Stromal cell of bone marrow (primary cell): ENCODE results near the gene BMPR1A.

Source experiments
- DNase-seq: peaks from one replicate; pipeline ENCODE4 v3.0.0-alpha.2; 2012; ENCODE audit warnings: low read depth

Gene BMPR1A

DNA sequence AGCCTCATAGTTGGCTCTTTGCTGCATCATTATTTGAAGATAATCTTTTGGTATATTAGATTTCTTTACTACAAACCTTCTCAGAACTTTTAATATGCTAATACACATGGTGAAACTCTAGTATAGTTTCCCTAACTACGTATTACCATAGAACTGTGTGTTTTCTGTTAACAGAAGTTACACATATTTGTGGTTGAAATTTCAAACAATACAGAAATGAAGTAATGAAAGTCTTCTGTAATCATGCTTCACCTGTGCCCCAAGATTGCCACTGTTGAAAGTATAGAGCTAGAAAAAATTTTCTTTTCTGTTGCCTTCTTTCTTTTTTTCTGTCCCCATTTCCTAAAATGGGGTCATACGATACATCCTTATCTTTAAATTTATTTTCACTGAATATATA lies 9.1 kb downstream of the BMPR1A start:
- DNase-seq = no peak

DNA sequence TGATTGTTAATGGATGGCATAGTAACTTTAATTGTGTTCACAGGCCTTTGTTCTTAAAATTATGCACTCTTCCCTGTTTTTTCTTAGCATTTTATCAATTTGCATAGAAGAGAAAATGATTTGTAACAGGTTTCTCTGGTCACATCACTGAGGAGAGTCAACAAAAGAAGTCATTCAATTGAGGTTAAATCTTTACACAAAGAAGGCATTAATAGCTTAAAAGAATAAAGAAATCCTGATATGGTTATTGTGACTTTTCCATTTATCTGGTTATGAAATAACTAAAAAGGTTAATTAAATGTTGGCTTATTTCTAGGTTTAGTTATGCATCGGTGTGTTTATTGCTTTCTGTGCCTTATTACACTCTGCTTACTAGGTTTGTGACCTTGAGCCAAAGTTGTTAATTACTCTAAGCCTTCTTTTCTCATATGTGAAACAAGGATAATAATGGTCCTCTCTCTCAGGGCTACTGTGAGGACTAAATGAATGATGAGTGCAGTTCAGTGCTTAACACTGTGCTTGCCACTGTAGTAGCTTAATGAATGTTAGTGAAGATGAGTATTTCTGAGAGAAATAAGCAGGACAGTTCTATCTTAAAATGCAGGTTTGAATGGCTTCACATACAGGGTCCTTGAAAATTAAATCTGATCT lies 12.1 kb downstream of the BMPR1A start:
- DNase-seq = no peak

DNA sequence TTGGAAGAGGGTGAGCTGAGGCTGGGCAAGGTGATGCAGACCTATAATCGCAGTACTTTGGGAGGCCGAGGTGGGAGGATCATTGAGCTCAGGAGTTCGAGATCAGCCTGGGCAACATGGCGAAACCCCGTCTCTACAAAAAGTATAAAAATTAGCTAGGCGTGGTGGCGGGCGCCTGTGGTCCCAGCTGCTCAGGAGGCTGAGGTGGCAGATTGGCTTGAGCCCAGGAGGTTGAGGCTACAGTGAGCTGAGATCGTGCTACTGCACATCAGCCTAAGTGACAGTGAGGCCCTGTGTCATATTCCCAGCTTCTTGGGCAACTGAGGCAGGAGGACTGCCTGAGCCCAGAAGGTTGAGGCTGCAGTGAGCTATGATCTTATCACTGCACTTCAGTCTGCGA lies 13.6 kb downstream of the BMPR1A start:
- no peak for DNase-seq

DNA sequence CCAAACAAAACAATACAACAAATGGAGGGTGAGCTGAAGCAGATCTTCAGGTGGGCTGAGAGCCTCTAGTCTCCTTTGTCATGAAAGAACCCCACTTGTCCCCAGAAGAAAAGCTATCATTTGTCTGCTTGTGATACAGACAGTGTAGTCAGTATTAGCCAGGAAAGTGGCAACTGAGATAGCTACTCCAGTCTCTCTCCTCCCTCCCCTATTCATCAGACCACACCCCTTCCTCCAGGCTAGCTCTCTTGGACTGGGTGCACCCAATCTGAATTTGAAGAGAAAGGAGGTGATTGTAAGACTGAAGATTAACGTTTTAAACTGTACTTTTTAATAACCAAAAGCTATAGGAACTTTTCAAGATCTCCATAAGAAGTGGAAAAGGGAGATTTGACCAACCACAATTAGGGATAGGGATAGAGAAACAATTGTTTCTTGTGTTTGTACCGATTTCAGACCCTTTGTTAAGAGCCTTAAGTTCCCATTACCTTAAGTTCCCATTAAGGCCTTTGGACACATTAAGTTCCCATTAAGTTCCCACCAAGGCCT lies 14.1 kb downstream of the BMPR1A start:
- DNase-seq = no peak

DNA sequence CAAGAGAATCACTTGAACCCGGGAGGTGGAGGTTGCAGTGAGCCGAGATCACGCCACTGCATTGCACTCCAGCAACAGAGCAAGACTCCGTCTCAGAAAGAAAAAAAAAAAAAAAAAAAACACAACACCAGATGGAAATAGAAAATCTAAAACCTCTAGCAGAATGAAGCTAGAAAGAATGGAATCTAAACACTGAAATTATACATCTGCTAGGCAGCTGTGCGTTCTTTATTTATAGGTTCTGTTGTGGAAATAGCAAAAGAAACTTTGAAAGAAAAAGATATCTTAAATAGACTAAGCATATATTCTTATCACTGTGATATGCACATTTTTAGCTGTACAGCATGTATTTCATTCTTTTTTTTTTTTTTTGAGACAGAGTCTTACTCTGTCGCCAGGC lies 17.1 kb downstream of the BMPR1A start:
- DNase-seq = no peak

DNA sequence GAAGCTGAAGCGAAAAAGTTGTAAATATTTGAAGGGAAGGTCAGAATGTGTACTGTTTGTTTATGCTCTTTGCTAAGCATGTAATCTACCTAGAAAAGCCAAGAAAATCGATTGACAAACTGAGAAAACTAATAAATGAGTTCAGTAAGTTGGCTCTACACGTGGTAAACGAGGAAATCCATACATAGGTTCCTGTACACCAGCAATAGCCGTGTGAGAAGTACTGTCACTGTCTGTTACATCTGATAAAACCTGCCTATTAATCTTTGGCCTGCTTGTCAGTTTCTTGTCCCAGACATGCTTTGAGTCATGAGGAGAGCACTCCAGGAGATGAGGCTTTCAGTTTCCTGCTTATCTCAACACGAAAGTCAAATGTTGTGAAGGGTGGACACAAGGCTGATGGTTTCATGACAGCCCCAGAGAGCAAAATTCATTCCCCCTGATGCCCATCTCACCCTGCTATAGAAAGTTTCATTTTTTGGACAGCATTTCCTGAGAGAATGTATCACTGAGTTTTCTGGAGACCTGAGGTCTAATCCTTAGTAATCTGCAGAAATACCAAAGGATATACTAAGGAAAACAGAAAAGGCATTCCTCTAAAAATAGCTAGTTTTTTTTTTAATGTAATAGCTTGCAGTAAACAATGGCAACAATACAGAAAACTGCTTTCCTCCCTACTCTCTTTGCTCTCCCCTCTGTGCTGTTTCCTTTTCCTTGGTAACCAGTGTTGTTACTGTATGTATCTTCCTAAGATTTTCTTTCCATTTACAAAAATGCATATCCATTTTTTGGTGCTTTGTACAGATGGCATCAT lies 18.8 kb downstream of the BMPR1A start:
- DNase-seq = no peak

DNA sequence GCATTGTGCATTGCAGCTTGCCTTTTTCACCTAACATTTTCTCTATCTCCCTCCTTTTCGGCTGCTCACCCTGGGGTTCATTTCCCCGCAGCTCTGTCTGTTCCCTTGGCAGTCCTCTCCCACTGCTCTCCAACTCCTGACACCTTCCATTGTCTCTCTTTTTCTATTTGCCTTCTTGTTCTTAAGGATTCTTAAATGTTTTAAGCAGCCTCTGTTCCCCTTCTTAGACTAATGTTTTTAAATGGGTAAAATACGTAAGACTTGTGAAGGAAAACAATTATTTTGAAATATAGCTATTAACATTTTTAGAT lies 19.4 kb downstream of the BMPR1A start:
- no peak for DNase-seq

DNA sequence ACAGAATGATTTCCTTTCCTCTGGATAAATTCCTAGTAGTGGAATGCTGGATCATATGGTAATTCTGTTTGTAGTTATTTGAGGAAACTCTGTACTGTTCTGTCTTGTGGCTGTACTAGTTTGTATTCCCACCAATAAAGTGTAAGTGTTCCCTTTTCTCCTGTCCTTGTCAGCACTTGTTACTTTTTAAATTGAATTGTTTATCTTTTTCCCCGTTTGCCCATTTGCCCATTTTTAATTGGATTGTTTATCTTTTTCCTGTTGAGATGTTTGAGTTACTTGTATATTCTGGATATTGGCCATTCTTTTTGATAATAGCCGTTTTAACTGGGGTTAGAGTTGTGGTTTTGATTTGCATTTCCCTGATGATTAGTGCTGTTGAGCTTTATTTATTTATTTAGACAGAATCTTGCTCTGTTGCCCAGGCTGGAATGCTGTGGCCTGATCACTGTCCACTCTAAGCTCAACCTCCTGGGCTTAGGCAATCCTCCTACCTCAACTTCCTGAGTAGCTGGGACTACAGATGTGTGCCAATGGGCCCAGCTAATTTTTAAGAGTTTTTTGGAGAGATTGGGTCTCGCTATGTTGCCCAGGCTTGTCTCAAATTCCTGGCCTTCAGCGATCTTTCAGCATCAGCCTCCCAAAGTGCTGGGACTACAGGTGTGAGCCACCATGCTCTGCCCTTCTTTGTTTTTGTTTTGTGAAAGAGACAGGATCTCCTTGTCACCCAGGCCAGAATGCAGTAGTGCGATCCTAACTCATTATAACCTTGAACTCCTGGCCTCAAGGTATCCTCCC lies 23.0 kb downstream of the BMPR1A start:
- DNase-seq = no peak

DNA sequence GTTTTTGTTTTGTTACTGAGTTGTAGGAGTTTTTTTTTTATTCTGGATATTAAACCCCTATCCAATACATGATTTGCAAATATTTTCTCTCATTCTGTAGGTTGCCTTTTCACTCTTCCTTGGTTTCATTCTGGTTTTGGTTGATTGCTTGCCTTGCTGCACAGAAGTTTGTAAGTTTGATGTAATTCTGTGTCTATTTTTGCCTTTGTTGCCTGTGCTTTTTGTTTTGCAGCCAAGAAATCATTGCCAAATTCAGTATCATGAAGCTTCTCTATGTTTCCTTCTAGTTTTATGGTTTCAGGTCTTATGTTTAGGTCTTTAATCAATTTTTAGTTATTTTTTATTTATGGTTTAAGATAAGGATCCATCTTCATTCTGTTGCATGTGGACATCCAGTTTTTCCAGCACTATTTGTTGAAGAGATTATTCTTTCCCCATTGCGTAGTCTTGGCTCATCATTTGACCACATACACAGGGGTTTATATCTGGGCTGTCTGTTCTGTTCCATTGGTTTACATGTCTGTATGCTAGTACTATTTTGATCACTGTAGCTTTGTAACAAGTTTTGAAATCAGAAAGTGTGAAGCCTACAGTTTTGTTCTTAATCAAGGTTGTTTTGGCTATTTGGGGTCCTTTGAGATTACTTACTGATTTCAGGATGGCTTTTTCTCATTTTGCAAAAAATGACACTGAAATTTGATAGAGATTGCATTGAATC lies 26.4 kb downstream of the BMPR1A start:
- no peak for DNase-seq

DNA sequence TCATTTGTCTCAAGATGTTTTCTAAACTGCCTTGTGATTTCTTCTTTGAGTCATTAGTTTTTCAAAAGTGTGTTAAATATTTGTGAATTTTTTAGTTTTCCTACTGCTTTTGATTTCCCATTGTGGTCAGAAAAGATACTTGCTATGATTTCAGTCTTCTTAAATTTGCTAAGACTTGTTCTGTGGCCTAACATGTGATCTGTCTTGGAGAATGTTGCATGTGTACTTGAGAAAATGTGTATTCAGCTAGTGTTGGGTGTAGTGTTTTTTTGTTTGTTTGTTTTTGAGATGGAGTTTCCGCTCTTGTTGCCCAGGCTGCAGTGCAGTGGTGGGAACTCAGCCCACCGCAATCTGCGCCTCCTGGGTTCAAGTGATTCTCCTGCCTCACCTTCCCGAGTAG lies 28.6 kb downstream of the BMPR1A start:
- no peak for DNase-seq

DNA sequence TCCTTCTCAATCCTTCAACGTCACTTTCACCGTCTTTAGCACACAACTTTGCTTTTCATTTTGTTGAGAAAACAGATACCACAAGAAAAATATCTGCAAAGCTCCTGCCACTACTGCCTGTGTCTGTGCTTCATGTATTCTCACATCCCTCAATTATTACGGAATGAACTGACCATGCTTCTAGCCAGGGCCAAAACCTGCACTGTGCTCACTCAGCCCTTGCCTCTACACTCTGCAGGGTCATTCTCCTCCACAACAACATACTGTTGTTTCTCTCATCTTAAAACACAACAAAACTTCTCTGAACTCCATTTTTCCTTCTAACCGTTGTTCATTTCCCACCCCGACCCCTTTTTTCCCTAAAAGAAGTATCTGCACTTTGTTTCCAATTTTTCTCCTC lies 29.5 kb downstream of the BMPR1A start:
- no peak for DNase-seq

DNA sequence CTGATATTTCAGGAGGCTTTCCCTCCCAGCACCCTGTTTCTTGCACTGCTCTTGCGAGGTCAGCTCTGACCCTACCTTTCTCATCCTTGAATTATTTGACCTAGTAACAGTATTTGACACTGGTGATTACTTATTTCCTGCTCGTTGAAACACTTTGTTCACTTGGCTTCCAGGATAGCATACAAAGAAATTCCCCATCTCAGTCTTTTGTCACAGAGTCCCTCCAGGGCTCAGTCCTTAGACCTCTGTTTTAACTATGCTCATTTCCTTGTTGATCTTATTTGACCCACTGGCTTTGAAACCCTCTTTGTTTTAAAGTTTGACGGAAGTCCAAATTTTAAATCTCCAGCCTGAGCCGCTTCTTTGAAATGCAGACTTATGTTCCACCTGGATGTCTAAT lies 29.9 kb downstream of the BMPR1A start:
- DNase-seq = no peak

DNA sequence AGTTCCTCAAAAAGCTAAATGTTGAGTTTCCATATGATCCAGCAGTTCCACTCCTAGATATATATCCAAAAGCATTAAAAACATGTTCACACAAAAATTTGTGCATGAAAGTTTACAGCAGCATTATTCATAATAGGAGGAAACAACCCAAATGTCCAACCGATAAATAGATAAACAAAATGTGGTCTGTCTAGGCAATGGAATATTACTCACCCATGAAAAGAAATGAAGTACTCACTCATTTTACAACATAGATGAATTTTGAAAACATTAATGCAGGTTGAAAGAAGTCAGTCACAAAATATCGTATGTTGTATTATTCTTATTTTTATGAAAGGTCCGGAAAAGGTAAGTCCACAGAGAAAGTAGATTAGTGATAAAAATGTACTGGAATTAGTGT lies 34.0 kb downstream of the BMPR1A start:
- DNase-seq = no peak

DNA sequence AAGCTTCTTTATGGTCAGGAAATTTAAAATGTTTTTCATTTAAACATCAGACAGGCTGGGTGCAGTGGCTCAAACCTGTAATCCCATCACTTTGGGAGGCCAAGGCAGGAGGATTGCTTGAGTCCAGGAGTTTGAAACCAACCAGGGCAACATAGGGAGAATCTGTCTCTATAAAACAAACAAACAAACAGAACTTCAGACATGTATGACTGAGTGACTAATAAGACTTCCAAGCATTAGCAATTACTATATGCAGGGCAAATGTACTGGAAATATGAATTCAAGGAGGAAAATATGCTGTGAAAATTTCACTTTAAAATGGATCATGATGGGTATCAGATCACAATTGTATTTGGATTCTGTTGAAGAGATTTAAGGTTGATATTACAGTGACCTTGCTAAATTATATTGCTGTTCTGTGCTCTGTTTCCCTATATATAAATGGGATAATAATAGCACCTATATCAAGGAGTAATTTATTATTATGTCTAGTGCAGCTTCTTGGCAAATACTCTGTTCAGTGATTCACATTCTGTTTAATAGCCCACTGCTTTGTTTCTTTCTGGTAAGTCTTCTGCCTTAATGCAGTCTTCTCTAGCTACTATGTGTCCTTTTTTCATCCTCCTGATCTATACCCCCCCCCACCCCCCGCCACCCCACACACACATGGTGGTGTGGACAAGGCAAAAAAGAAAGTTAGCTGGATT lies 36.2 kb downstream of the BMPR1A start:
- no peak for DNase-seq

DNA sequence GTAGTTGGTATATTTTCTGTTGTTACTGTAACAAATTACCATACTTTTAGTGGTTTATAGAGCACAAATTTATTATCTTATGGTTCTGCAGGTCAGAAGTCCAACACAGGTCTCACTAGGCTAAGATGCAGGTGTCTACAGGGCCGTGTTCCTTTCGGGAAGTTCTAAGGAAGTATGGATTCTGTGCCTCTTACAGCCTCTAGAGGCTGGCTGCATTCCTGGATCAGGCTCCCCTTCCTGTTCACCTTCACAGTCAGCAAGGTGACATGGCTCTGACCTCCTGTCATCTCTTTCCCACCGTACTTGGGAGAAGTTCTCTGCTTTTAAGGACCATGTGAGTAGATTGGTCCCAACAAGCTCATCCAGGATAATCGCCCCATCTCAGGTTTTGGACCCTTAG lies 37.3 kb downstream of the BMPR1A start:
- no peak for DNase-seq

DNA sequence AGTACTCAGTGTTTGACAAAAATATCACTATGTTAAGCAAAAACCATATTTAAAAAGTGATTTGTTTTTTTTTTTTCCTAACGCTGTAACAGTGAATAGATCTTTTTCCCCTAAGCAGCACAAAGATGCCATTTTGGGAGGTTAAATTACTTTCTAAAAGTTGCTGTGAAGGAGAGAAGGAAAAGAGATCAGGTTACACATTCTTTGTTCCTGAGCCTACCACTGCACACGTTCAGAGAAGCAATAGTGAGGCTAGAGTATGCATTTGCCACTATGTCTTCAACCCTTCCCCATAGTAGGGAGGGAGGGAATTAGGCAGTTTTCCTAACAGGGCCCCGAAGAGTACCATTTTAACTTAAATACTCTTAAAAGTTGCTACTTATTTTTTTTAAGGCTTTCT lies 38.9 kb downstream of the BMPR1A start:
- peak; percentile 35 for DNase-seq

DNA sequence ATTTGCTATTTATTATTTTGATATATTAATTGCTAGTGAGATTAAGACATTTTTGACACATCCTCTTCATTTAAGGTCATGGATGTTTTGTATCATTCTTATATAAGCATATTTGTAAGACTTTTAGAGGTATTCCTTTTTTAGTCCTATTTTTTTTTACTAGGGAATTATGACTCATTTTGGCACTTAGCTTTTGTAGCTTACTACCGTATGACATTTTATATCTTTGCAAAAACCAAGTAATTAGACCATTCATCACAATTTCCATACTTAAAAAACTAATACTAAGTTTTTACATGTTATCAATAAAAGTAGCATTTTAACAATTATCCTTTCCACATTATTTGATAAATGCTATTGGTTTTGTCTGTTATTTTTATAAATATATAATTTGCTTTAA lies 41.6 kb downstream of the BMPR1A start:
- DNase-seq = no peak

DNA sequence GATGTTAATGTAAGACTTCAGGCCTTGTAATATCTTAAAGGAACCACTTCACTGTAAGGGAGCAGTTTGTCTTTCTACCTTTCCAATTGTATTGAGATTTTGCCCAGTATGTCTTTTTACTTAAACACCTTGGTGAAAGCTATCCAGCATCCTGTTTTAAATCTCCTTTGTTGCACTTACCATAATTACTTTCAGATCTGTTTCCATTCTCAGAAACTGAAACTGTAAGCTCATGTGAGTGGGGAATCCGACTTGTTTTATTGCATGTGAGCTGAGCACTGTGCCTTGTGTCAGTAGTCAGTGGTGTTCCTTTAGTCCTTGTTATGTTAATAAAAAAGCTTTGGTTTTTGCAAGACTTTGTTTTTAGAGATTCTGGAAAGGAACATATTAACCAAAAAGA lies 42.2 kb downstream of the BMPR1A start:
- DNase-seq = no peak

DNA sequence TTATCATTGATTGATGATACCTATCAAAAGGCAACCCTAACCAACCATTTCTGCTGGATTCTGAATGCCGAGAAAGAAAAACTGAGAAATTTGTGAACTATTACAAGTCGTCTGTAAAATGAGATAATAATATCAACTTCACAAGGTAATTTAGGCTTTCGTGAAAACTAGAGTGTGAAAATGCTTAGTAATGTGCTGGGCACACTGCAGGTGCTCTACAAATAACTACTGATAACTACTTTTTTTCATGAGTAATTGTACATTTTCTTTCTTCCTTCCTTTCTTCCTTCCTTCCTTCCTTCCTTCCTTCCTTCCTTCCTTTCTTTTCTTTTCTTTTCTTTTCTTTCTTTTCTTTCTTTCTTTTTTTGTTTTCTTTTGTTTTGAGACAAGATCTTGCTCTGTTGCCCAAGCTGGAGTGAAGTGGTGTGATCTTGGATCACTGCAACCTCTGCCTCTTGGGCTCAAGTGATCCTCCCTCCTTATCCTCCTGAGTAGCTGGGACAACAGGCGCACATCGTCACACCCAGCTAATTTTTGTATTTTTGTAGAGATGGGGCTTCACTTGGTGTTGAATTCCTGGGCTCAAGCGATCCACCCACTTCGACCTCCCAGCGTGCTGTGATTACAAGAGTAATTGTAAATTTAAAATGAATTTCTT lies 42.9 kb downstream of the BMPR1A start:
- DNase-seq = no peak

DNA sequence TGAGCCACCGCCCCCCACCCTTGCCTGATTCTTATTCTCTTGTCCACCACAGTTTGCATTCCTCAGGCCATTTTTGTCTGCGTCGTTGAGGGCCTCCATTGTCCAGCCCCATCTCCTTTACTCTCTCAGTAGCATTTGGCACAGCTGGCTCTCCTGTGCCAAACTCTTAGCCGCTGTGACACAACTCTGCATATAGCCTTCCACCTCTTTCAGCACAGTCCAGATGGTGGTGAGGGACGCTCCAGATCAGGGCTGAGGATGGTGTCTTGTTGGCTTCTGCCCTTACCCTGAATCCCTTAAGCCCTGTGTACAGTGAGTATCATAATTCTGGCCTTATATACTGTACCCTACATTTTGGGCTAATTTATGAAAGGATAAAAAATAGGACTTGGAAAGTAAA lies 45.6 kb downstream of the BMPR1A start:
- no peak for DNase-seq

DNA sequence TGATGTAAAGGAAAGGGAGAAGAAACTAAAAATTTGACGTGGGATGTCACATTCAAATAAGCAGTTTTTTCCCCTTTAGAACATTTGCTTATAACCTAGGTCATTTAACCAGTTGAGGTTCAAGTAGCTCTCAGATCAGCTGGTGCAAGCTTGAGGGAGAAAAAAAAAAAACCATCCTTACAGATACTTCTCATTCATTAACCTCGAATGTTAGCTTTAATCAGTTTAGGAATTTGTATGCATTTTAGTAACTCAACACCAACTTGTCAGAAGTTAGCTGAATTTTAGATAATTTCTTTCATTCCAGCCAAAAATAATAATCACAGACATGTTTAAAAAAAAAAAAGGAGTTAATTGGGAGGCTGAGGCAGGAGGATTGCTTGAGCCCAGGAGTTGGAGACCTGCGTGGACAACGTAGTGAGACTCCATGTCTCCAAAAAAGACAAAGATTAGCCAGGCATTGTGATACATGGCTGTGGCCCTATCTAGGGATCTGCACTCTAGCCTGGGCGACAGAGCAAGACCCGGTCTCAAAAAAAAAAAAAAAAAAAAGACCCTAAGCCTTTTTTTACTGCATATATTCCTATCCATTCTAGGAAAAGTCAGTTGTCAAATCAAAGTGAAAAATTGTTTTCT lies 46.2 kb downstream of the BMPR1A start:
- DNase-seq = no peak
